NB4 (cell line): ENCODE measurements around the gene CD55.
A peak's percentile ranks its signal among the peaks of the same experiment; 100 is the strongest.

ENCODE experiments used
- DNase-seq: peaks from one replicate; pipeline ENCODE4 v3.0.0; 2010; ENCODE audit warnings: low read depth
- H3K4me3 ChIP-seq: one replicate; pipeline ENCODE4 v1.5.1; 2011; ENCODE audit warnings: mild to moderate bottlenecking, low read depth, low read length, moderate library complexity
- MAX ChIP-seq: IDR thresholded peaks from 2 replicates; pipeline ENCODE4 v1.6.1; 2011; ENCODE audit warnings: low read depth, low read length
- MYC ChIP-seq: IDR thresholded peaks from 2 replicates; pipeline ENCODE4 v1.6.1; 2011; ENCODE audit warnings: low read depth, low read length
- POLR2A ChIP-seq: IDR thresholded peaks from 2 replicates; pipeline ENCODE4 v1.6.1; 2011; ENCODE audit warnings: mild to moderate bottlenecking; ENCODE audit not compliant: insufficient read length; ENCODE audit errors: extremely low read depth
- TF ChIP-seq, protein P1 (sequence below): IDR thresholded peaks from one replicate; pipeline ENCODE4 v1.5.1; 2012; ENCODE audit warnings: low read depth, low read length

Gene CD55

DNA sequence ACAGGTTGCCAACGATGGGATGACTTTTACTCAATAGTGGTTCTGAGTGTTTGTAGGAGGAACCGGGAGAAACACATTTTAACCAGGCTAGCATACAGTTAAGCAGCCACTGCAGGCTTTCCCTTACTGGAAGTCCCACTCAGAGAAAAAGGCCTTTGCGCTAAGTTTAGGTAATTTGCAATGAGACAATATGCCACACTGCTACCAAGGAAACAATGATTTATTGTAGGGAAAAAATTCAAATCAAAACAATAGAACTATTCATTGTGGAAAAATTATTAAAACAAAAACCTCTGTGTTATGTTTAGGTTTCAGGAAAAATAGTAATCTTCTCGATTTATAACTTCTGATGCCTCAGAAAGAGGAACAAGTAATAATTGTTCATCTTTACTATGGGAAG is 81.3 kb downstream of the CD55 start:
- TF ChIP-seq, protein P1, sequence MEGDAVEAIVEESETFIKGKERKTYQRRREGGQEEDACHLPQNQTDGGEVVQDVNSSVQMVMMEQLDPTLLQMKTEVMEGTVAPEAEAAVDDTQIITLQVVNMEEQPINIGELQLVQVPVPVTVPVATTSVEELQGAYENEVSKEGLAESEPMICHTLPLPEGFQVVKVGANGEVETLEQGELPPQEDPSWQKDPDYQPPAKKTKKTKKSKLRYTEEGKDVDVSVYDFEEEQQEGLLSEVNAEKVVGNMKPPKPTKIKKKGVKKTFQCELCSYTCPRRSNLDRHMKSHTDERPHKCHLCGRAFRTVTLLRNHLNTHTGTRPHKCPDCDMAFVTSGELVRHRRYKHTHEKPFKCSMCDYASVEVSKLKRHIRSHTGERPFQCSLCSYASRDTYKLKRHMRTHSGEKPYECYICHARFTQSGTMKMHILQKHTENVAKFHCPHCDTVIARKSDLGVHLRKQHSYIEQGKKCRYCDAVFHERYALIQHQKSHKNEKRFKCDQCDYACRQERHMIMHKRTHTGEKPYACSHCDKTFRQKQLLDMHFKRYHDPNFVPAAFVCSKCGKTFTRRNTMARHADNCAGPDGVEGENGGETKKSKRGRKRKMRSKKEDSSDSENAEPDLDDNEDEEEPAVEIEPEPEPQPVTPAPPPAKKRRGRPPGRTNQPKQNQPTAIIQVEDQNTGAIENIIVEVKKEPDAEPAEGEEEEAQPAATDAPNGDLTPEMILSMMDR, result no peak
- TF ChIP-seq MAX (no peak), POLR2A (no peak), MYC (no peak)
- no peak for DNase-seq
- no peak overlapping the region for H3K4me3 ChIP-seq

DNA sequence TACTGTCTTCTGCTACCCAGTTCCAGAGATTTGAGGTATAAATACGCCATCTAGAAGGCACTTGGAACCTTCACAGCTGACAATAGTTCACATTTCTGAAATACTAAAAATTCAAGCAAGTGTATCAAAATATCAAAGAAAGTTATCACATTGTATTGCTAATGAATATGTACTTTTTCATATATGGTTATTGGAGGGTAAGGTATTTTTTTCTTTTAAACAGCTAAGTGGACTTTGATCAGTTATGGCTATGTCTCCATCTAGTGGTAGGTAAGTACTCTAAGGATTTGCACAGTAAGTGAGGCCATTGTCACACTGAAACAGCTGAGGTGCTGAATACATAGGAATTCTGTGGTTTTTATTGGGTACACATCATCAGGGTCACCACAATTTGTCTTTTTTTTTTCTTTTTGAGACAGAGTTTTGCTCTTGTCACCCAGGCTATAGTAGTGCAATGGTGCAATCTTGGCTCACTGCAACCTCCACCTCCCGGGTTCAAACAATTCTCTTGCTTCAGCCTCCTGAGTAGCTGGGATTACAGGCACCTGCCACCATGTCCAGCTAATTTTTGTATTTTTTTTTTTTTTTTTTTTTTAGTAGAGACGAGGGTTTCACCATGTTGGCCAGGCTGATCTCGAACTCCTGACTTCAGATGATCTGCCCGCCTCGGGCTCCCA is 83.5 kb downstream of the CD55 start:
- no peak overlapping the region for H3K4me3 ChIP-seq
- TF ChIP-seq POLR2A, result no peak
- TF ChIP-seq, protein P1, result peak; percentile 64
- peak; percentile 71 for DNase-seq

GRCh38 chr1:207405814-207406213 is 84.3 kb downstream of the CD55 start:
- TF ChIP-seq POLR2A, result no peak
- TF ChIP-seq, protein P1, result no peak
- TF ChIP-seq MYC, result no peak
- no peak for TF ChIP-seq MAX
- H3K4me3 ChIP-seq, result no peak overlapping the region
- DNase-seq, result no peak

- no peak overlapping the region for H3K4me3 ChIP-seq
- peak; percentile 57 for DNase-seq
- TF ChIP-seq POLR2A (no peak), MAX (no peak), MYC (no peak)
- TF ChIP-seq, protein P1, result no peak
Measured at GRCh38 chr1:207407655-207408260, 86.3 kb downstream of the CD55 start.
